ENCODE measurements around the gene ADRA2A.

The ADRA2A gene

GRCh38 chr10:111076682-111077478 lies at the start of gene ADRA2A:
Gene ADRA2A (plus strand): TSS chr10:111077029. CDS start chr10:111077997, 968 bp downstream.
- H3K4me3 ChIP-seq (ENCODE audit: low read length), result peak within 1 kb of the TSS; percentile 21; the same call in 1 of the 2 replicates
- no peak for TF ChIP-seq ZNF274 (IDR thresholded peaks at IDR 0.05; ENCODE audit: low read depth, low read length)

- H3K4me3 ChIP-seq (ENCODE audit: low read length), result no peak overlapping the region
- TF ChIP-seq ZNF274 (IDR thresholded peaks at IDR 0.05; ENCODE audit: low read depth, low read length), result no peak
These were observed 46.6 kb upstream of the ADRA2A start for GRCh38 chr10:111030042-111030750.

DNA sequence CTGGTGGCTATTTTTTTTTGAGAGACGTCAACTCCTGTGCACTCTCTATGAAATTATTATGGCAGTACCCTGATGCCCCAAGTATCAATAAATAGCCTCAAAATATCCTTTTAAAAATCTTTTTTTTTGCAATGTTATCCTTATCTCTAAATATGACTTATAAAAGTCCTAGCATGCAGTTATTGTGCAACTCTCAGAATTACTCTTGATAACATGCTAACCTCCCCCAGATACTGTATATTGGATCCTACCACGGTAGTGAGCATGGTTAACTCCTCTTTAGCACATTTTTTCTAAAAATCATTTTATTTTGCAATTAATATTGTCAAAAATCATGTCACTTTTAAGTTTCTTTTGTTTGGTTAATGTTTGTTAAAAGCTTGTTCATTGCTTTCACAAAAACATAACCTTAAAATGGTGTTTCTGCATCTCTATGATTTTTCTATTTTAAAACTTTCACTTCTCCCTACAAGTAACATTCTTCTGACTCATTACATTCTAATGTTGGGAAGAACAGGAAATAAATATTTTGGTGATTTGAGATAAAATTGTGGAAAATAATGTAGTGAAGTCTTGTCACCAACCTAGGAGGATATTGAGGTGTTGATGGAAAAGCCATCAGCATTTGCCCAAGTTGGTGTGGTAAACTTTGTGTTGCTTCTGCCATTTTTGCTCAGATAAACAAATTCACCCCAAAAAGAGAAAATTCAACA lies 42.1 kb upstream of the ADRA2A start:
- no peak for TF ChIP-seq ZNF274 (IDR thresholded peaks at IDR 0.05; ENCODE audit: low read depth, low read length)
- no peak overlapping the region for H3K4me3 ChIP-seq (ENCODE audit: low read length)

- H3K4me3 ChIP-seq (ENCODE audit: low read length), result no peak overlapping the region
- TF ChIP-seq ZNF274 (IDR thresholded peaks at IDR 0.05; ENCODE audit: low read depth, low read length), result no peak
These were observed 41.3 kb upstream of the ADRA2A start for GRCh38 chr10:111035542-111035941.

DNA sequence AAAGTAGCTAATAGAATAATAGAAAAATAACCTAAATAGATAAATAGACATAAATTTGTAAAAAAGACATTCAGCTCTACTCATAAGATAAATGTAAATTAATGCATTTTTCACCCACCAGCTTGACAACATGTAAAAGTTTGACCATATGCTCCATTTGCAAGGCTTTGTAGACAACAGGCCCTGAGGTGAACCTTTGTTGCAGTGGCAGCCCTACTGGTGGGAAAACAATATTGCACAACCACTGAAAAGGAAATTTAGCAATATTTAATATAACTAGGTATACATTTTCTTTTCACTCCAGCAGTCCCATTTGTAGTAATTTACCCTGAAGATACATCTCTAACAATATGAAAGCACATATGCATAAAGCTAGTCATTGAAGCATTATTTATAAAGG lies 39.0 kb upstream of the ADRA2A start:
- no peak for TF ChIP-seq ZNF274 (IDR thresholded peaks at IDR 0.05; ENCODE audit: low read depth, low read length)
- H3K4me3 ChIP-seq (ENCODE audit: low read length), result no peak overlapping the region

DNA sequence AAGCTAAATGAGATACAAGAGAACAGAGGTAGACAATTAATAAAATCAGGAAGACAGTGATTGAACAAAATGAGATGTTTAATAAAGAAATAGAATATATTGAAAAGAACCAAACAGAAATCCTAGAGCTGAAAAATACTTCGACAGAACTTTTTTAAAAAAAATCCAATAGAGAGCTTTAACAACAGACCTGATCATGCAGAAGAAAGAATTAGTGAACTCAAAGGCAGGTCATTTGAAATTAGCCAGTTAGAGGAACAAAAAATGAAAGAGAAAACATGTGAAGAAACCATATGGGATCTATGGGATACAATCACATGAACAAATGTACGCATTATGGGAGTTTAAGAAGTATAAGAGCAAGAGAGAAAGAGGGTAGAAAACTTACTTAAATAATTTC lies 37.3 kb upstream of the ADRA2A start:
- H3K4me3 ChIP-seq (ENCODE audit: low read length), result no peak overlapping the region
- TF ChIP-seq ZNF274 (IDR thresholded peaks at IDR 0.05; ENCODE audit: low read depth, low read length), result no peak

DNA sequence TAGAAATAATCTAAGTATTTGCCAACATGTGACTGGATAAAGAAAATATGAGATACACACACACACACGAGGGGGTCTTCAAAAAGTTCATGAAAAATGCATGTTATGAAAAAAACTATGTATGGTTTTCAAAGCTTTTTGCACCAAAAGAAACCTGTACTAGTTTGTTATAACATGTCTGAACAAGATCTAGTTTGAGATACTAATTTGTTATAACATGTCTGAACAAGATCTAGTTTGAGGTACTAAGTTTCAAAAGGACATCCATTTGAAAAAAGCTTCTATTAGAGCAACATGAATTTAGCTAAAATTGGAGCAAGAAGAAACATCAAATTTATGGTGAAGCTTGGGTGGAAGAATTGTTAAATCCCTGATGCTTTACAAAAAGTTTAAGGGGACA lies 19.8 kb upstream of the ADRA2A start:
- H3K4me3 ChIP-seq (ENCODE audit: low read length), result no peak overlapping the region
- TF ChIP-seq ZNF274 (IDR thresholded peaks at IDR 0.05; ENCODE audit: low read depth, low read length), result no peak

GRCh38 chr10:111063471-111063870 lies 13.4 kb upstream of the ADRA2A start:
- H3K4me3 ChIP-seq (ENCODE audit: low read length), result no peak overlapping the region
- TF ChIP-seq ZNF274 (IDR thresholded peaks at IDR 0.05; ENCODE audit: low read depth, low read length), result no peak

- TF ChIP-seq ZNF274 (IDR thresholded peaks at IDR 0.05; ENCODE audit: low read depth, low read length), result no peak
- no peak overlapping the region for H3K4me3 ChIP-seq (ENCODE audit: low read length)
These were observed 4.6 kb upstream of the ADRA2A start for GRCh38 chr10:111072232-111072631.

DNA sequence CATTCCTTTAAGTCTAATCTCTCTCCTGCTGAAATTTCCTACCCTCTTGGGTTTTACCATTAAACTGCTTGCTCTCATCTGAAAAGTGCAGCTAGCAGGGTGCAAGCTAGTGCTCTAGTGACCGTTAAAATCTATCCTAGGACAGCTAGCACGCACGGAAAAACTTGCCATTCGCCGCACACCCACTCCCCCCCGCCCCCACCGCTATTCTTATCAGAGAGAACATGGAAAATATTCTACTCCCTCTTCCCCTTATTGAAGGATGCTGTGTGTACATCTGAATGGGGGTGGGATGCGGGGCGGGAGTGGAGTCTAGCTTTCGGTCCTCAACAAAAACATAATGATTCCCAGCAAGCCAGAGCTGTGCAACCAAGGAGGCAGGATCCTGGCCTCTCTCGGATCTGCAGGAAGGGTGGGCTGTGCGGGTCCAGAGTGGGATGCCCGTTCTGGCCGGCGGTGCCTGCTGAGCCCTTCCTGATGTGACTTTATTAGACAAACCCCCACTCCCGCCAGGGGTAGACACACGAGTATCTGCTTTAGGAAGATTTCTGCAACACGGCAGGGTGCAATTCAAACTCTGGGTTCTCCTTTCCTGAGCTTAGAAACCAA lies 1.1 kb upstream of the ADRA2A start:
- TF ChIP-seq ZNF274 (IDR thresholded peaks at IDR 0.05; ENCODE audit: low read depth, low read length), result no peak
- no peak overlapping the region; the same call in 1 of the 2 replicates for H3K4me3 ChIP-seq (ENCODE audit: low read length)

GRCh38 chr10:111076191-111076681 lies 593 bp upstream of the ADRA2A start:
- peak overlapping the region; percentile 21; the same call in 1 of the 2 replicates for H3K4me3 ChIP-seq (ENCODE audit: low read length)
- TF ChIP-seq ZNF274 (IDR thresholded peaks at IDR 0.05; ENCODE audit: low read depth, low read length), result no peak

- H3K4me3 ChIP-seq (ENCODE audit: low read length), result peak overlapping the region; percentile 21; the same call in 1 of the 2 replicates
- TF ChIP-seq ZNF274 (IDR thresholded peaks at IDR 0.05; ENCODE audit: low read depth, low read length), result no peak
These were observed 603 bp downstream of the ADRA2A start for GRCh38 chr10:111077479-111077784.

DNA sequence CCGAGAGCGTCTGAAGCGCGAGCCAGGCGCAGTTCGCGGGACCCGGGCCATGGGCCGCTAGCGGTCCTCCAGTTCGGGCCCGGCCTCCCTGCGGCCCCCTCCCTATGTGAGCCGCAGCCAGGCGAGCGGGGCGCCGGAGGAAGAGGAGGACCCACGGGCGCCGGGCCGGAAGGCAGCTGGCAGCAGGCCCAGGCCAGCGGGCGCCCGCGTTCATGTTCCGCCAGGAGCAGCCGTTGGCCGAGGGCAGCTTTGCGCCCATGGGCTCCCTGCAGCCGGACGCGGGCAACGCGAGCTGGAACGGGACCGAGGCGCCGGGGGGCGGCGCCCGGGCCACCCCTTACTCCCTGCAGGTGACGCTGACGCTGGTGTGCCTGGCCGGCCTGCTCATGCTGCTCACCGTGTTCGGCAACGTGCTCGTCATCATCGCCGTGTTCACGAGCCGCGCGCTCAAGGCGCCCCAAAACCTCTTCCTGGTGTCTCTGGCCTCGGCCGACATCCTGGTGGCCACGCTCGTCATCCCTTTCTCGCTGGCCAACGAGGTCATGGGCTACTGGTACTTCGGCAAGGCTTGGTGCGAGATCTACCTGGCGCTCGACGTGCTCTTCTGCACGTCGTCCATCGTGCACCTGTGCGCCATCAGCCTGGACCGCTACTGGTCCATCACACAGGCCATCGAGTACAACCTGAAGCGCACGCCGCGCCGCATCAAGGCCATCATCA lies 1.1 kb downstream of the ADRA2A start:
- peak overlapping the region; percentile 21; the same call in 1 of the 2 replicates for H3K4me3 ChIP-seq (ENCODE audit: low read length)
- no peak for TF ChIP-seq ZNF274 (IDR thresholded peaks at IDR 0.05; ENCODE audit: low read depth, low read length)
